Panc1 (cell line): ENCODE results near the gene MTM1. TPM values are rescaled to one million over a fixed set of nuclear protein-coding genes. Genes with fewer than 3 reads are reported as not detected.

Experiments
- ATAC-seq: fragments of 200-7000 bp; cut with Tn5 transposase; 2 replicates; pipeline ENCODE4 v1.9.1; 2020; ENCODE audit warnings: mild to moderate bottlenecking, moderate library complexity
- BruUV-seq: library from RNA; stranded (reverse); fragments of 400-500 nt; replicated peaks from 2 replicates; lab custom pipeline; 2021; lab: Mats Ljungman, UMichigan
- CTCF ChIA-PET: fragments of 300-600 bp; sonication (Branson Sonifier 250); formaldehyde crosslinking; loops from one replicate; lab custom pipeline; 2022; ENCODE audit warnings: antibody characterized with exemption; lab: Charles Lee
- POLR2A ChIA-PET: fragments of 300-600 bp; sonication (Branson Sonifier 250); formaldehyde crosslinking; loops from one replicate; lab custom pipeline; 2022; ENCODE audit warnings: antibody characterized with exemption; lab: Charles Lee
- DNase-seq: peaks from one replicate; pipeline ENCODE4 v3.0.0-alpha.2; 2010; ENCODE audit warnings: low read depth, low spot score
- H3K27ac ChIP-seq: 2 replicates; pipeline ENCODE4 v1.5.1; 2011; ENCODE audit warnings: mild to moderate bottlenecking, low read length, inconsistent platforms
- H3K27me3 ChIP-seq: fragments of 200-500 bp; sonication (Bioruptor generic); 2 replicates; pipeline ENCODE4 v1.6.0; 2014; ENCODE audit warnings: low read length, inconsistent platforms; ENCODE audit not compliant: control insufficient read depth, insufficient read depth
- H3K36me3 ChIP-seq: fragments of 200-500 bp; sonication (Bioruptor generic); 2 replicates; pipeline ENCODE4 v1.5.1; 2014; ENCODE audit warnings: inconsistent platforms, mild to moderate bottlenecking, low read length, moderate library complexity; ENCODE audit not compliant: control insufficient read depth, insufficient read depth
- H3K4me1 ChIP-seq: 2 replicates; pipeline ENCODE4 v1.5.1; 2011; ENCODE audit warnings: inconsistent platforms, mild to moderate bottlenecking, low read length, moderate library complexity; ENCODE audit not compliant: control insufficient read depth, insufficient read depth
- H3K4me3 ChIP-seq, 2 experiments: 2 replicates each; pipeline ENCODE4 v1.5.1; 2011 to 2012; ENCODE audit warnings: low read depth in 2 of 2, low read length in 2 of 2, mild to moderate bottlenecking in 2 of 2, inconsistent platforms in 1 of 2, moderate library complexity in 1 of 2
- H3K9me3 ChIP-seq: fragments of 200-500 bp; sonication (Bioruptor generic); 2 replicates; pipeline ENCODE4 v1.5.1; 2014; ENCODE audit warnings: low read depth, mild to moderate bottlenecking, inconsistent platforms, low read length, moderate library complexity; ENCODE audit not compliant: control insufficient read depth, insufficient read depth
- POLR2AphosphoS5 ChIP-seq: IDR thresholded peaks from 2 replicates; pipeline ENCODE4 v1.6.1; 2012; ENCODE audit warnings: mild to moderate bottlenecking, low read depth, low read length, moderate library complexity
- SIN3A ChIP-seq: IDR thresholded peaks from 2 replicates; pipeline ENCODE4 v1.6.1; 2012; ENCODE audit warnings: low read depth, mild to moderate bottlenecking, low read length, moderate library complexity, borderline replicate concordance; ENCODE audit not compliant: insufficient read depth
- TCF7L2 ChIP-seq: IDR thresholded peaks from 2 replicates; pipeline ENCODE4 v1.6.1; 2011; ENCODE audit warnings: mild to moderate bottlenecking, low read depth, low read length, inconsistent platforms
- in situ Hi-C: cut with HindIII; loops from 2 replicates; pipeline ENCODE4 v1.10.0; 2016; ENCODE audit warnings: low sequenced_read_pairs, low pct_unique_long_range_greater_than_20kb
- intact Hi-C: fragments of 100-400 bp; cut with micrococcal nuclease; formaldehyde crosslinking; loops from one replicate; pipeline ENCODE4 v1.10.0; 2022; ENCODE audit not compliant: unreplicated experiment
- total RNA-seq: library from RNA; stranded (reverse); gene quantifications from one replicate; pipeline ENCODE4 v1.2.1, GENCODE V29; 2021; ENCODE audit not compliant: unreplicated experiment
- TF ChIP-seq, protein P1 (sequence below): fragments of 450-650 bp; IDR thresholded peaks from 2 replicates; pipeline ENCODE4 v1.5.1; 2017; ENCODE audit warnings: mild to moderate bottlenecking
- TF ChIP-seq, protein P2 (sequence below), 2 experiments: IDR thresholded peaks; 2 replicates each; pipeline ENCODE4 v1.6.1; 2011 to 2012; ENCODE audit warnings: low read depth in 2 of 2, control low read depth in 1 of 2, low read length in 1 of 2, mild to moderate bottlenecking in 1 of 2, moderate library complexity in 1 of 2; ENCODE audit not compliant: insufficient read depth in 1 of 2

The MTM1 gene
- total RNA-seq, 1 experiment from 2014 or later, result 24.0 TPM

DNA sequence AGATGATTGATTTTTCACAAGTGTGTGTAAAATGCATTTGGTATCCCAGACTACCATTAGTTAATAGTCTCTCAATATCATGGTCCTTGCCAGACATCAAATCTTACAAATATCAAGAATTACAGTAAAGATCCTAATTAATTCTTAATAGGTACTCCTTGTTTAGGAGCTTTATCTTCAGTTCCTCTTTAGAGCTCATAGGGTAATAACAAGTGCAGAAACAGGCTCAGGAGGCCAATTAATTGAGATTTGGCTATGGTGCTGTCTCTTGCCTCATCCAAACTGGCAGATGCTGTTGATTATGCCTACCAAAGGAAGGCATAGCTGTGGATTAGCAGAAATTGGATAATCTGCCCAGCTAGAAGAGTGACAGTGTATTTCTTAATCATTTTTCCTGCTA, 131.7 kb downstream of the MTM1 start:
- no peak for DNase-seq
- TF ChIP-seq, protein P1, sequence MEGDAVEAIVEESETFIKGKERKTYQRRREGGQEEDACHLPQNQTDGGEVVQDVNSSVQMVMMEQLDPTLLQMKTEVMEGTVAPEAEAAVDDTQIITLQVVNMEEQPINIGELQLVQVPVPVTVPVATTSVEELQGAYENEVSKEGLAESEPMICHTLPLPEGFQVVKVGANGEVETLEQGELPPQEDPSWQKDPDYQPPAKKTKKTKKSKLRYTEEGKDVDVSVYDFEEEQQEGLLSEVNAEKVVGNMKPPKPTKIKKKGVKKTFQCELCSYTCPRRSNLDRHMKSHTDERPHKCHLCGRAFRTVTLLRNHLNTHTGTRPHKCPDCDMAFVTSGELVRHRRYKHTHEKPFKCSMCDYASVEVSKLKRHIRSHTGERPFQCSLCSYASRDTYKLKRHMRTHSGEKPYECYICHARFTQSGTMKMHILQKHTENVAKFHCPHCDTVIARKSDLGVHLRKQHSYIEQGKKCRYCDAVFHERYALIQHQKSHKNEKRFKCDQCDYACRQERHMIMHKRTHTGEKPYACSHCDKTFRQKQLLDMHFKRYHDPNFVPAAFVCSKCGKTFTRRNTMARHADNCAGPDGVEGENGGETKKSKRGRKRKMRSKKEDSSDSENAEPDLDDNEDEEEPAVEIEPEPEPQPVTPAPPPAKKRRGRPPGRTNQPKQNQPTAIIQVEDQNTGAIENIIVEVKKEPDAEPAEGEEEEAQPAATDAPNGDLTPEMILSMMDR, result no peak
- TF ChIP-seq POLR2AphosphoS5 (no peak), SIN3A (no peak), TCF7L2 (no peak)
- TF ChIP-seq, protein P2, sequence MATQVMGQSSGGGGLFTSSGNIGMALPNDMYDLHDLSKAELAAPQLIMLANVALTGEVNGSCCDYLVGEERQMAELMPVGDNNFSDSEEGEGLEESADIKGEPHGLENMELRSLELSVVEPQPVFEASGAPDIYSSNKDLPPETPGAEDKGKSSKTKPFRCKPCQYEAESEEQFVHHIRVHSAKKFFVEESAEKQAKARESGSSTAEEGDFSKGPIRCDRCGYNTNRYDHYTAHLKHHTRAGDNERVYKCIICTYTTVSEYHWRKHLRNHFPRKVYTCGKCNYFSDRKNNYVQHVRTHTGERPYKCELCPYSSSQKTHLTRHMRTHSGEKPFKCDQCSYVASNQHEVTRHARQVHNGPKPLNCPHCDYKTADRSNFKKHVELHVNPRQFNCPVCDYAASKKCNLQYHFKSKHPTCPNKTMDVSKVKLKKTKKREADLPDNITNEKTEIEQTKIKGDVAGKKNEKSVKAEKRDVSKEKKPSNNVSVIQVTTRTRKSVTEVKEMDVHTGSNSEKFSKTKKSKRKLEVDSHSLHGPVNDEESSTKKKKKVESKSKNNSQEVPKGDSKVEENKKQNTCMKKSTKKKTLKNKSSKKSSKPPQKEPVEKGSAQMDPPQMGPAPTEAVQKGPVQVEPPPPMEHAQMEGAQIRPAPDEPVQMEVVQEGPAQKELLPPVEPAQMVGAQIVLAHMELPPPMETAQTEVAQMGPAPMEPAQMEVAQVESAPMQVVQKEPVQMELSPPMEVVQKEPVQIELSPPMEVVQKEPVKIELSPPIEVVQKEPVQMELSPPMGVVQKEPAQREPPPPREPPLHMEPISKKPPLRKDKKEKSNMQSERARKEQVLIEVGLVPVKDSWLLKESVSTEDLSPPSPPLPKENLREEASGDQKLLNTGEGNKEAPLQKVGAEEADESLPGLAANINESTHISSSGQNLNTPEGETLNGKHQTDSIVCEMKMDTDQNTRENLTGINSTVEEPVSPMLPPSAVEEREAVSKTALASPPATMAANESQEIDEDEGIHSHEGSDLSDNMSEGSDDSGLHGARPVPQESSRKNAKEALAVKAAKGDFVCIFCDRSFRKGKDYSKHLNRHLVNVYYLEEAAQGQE (IDR thresholded peaks at IDR 0.05; ENCODE audit: insufficient read depth in 1 of 2, low read depth in 2 of 2, low read length in 1 of 2), result no peak
- intact Hi-C loops (no loop called here), in situ Hi-C loops (no loop called here)
- no TSS peak for BruUV-seq
- ATAC-seq, result no peak
- Histone ChIP-seq H3K27me3 (no peaks in the 10 kb centered on the region), H3K27ac (no peak overlapping the region), H3K4me3 (no peak overlapping the region), H3K36me3 (no peaks in the 10 kb centered on the region), H3K9me3 (no peaks in the 10 kb centered on the region), H3K4me1 (no peaks in the 10 kb centered on the region; the same call in 1 of the 2 replicates)
- CTCF ChIA-PET, result no interaction called here
- POLR2A ChIA-PET, result no interaction called here

DNA sequence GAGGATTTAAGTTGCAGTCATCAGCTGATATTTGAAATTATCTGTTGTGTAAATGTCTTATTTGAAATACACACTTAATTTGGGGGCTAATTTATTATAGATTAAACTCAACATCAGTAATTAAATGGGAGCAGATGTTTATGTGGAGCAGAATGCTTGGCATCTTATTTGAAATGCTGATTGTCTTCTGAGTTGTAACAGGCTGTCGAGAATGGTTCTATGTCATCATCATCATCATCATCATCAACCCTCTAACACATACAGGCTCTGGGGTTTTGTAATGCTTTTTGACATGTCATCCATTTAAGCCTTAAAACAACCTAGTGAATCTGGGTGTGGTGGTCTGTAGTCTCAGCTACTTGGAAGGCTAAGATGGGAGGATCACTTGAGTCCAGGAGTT, 133.0 kb downstream of the MTM1 start:
- DNase-seq (no peak), ATAC-seq (no peak)
- Histone ChIP-seq H3K4me1 (no peaks in the 10 kb centered on the region; the same call in 1 of the 2 replicates), H3K36me3 (0 out of 2 replicates have a peak, but pooled peaks cover 2% of the 10 kb centered on the region), H3K27me3 (no peaks in the 10 kb centered on the region), H3K9me3 (no peaks in the 10 kb centered on the region), H3K4me3 (no peak overlapping the region), H3K27ac (no peak overlapping the region)
- intact Hi-C loops, result no loop called here
- CTCF ChIA-PET, result interaction anchor here (0.6 kb wide), 1 partner anchor 46 kb away, joined by 3 read pairs; no protein-coding TSS in a partner anchor
- in situ Hi-C loops, result no loop called here
- TF ChIP-seq TCF7L2 (no peak), POLR2AphosphoS5 (no peak), SIN3A (no peak)
- TF ChIP-seq, protein P2 (IDR thresholded peaks at IDR 0.05; ENCODE audit: insufficient read depth in 1 of 2, low read depth in 2 of 2, low read length in 1 of 2), result no peak
- TF ChIP-seq, protein P1, result no peak
- BruUV-seq, result no TSS peak
- POLR2A ChIA-PET, result no interaction called here
